T-helper 2 cell treated with Interferon-gamma antibody and Interleukin-4, amounts not matched to agents 100 ng/mL and 5 ng/mL, for 36 hours (primary cell): ENCODE data around the gene SLC9A3. TPM values are rescaled to one million over a fixed set of nuclear protein-coding genes. Genes with fewer than 3 reads are reported as not detected.

Experiments
- intact Hi-C: fragments of 100-400 bp; cut with micrococcal nuclease; formaldehyde crosslinking; loops from one replicate; pipeline ENCODE4 v1.15.1; 2023
- total RNA-seq: library from RNA; stranded (reverse); gene quantifications from 2 replicates; pipeline ENCODE4 v1.2.3, GENCODE V29; 2022

The SLC9A3 gene
- total RNA-seq, 1 donor from 2014 or later = 1.5 TPM

DNA sequence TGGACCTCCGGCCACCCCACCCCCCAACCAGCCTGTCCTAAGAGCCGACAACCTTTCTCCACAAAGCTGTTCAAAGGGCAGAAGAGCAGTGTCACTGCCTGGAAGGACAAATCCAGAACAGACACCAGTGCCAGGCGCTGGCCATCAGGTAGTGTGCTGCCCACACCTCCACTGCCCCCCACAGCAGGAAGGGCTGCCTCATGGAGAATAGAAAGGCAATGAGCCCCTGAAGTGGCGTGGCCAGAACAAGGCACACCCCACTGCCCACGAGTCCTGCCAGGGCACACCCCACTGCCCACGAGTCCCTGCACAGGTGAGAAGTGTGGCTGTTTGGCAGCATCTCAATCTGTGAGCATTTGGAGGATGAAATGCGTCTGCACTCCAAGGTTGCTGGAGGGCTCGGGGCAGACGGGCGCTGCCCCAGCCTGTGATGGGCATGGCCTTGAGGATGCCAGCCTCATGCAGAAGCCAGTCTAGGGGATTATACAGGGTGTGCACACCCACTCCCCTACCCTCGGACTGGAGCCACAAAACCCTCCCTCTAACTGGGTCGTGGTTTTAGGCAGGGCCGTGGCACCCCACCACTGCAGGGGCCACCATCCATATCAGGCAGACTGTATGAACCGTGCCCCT, 2.3 kb upstream of the SLC9A3 start:
- intact Hi-C loops = no loop called here

GRCh38 chr5:525916-526315, 1.7 kb upstream of the SLC9A3 start:
- intact Hi-C loops = no loop called here

- intact Hi-C loops = no loop called here
Measured at GRCh38 chr5:524973-525761, 918 bp upstream of the SLC9A3 start.

- intact Hi-C loops = no loop called here
Measured at GRCh38 chr5:523441-524222, 617 bp downstream of the SLC9A3 start.

- intact Hi-C loops = no loop called here
Measured at GRCh38 chr5:522899-523440, 1.3 kb downstream of the SLC9A3 start.

GRCh38 chr5:522116-522515, 2.1 kb downstream of the SLC9A3 start:
- intact Hi-C loops = no loop called here

DNA sequence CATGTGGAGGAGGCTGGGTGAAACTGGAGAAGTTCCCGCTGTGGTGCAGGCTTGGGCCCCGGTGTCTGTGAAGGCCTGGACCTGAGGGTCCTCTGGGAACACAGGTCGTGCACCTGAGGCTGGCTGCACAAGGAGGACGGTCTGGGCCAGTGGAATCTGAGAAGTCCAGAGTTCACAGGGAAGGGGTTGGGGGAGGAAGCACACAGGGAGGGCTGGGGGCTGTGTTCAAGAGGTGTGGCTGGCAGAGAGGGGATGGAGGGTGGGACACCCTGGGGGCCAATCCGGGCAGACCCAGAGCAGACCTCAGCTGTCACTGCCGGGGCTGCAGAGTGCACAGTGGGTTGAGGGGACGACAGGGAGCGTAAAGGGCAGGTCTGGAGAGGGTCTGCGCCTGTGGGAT, 2.6 kb downstream of the SLC9A3 start:
- intact Hi-C loops = no loop called here

GRCh38 chr5:520850-521226, 3.4 kb downstream of the SLC9A3 start:
- intact Hi-C loops = no loop called here

GRCh38 chr5:520196-520849, 3.9 kb downstream of the SLC9A3 start:
- intact Hi-C loops = no loop called here

GRCh38 chr5:518721-519120, 5.5 kb downstream of the SLC9A3 start:
- intact Hi-C loops = no loop called here

GRCh38 chr5:517535-518100, 6.6 kb downstream of the SLC9A3 start:
- intact Hi-C loops = no loop called here

DNA sequence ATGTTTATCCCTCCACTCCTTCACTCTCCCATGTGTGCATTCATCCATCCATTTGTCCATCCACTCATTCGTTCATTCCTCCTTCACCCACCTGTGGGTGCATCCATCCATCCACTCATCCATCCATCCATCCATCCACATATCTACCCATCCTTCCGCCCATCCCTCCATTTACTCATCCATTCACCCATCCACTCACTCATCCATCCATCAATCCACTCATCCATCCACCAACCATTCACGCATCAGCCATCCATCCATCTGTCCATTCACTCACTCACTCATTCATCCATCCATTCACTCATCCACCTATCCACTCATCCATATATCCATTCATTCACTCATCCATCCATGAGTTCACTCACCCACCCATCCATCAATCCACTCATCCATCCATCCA, 7.3 kb downstream of the SLC9A3 start:
- intact Hi-C loops = no loop called here

DNA sequence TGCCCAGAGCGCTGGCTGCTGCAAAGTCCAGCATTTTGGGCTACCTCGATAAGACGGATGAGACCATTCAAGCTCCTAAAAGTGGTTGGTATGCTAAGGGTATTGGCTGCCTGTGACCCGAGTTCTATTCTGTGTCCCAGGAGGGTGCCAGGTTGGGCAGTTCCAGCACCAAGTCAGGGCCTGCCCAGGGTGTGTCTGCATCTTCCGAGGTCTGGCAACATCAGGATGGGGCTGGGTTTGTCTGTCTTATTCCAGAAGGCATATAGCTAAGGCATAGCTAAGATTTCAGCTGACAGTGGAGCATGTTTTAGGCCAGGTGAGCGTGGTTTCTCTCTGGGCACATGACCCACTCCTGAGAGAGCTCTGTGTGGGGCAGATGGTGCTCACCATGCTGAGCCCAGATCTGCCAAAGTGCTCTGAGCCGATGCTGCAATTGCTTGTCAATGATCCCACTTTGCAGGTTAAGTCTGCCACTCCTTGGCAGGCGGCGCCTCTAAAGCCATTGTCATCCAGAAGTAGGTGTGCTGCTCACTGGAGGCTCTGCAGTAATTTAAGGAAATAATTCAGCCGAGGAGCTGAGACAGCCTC, 7.8 kb downstream of the SLC9A3 start:
- intact Hi-C loops = no loop called here

DNA sequence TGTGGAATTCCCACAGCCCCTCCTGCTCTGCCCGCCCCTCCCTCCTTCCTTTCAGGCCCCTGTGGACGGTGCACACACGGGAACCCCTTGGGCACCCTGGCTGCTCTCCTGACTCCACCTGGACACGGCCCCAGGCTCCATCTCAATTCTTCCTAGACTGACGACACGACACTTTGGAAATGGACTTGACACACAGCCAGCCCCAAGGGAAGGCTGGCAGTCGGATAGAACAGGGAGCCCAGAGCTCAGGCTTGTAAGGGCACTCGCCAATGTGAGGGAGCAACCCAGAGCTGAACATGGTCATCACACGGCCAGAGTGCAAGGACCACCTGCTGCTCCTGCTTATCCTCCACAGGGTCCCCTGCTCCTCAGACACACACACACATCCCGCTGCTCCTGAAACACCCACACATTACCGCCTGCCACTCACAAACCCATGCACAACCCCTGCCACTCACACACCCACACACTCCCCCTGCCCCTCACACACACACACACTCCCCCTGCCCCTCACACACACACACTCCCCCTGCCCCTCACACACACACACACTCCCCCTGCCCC, 8.9 kb downstream of the SLC9A3 start:
- intact Hi-C loops = no loop called here

DNA sequence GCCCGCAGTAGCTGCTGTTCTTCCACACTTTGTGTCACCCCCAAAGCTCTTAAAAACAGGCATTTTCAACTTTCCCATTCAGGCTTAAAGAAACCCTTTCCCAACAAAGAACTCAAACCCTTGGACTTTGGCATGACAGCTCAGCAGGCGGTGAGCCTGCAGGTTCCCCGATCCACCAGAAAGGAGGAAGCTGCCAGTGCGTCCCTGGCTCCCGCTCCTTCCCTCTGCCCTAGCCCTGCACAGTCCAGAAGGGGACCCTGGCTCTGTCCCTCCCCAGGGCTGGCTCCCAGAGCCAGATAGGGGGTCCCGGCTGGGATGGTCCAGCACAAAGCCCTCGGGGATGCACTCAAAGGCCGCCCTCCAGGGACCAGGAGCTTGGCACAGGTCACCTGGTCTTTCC, 9.6 kb downstream of the SLC9A3 start:
- intact Hi-C loops = no loop called here

DNA sequence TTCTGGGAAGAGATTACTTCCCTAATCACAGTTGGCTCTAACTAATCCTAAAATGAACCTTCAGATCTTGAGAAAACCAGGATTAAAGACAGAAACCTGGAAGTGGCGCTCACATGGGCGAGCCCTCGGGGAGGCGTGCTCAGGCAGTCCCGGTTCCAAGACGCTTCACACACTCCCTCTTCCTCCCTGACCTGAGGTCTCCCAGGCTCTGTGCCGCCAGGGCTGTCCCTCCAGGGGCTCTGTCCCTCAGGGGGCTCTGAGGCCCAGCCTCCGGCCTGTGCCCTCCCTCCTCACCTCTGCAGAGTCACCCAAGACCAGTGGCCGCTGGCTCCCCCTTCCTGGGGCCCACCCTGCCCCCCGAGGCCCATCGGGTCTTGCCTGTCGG, 10.2 kb downstream of the SLC9A3 start:
- intact Hi-C loops = no loop called here

GRCh38 chr5:513216-514100, 10.8 kb downstream of the SLC9A3 start:
- intact Hi-C loops = no loop called here

DNA sequence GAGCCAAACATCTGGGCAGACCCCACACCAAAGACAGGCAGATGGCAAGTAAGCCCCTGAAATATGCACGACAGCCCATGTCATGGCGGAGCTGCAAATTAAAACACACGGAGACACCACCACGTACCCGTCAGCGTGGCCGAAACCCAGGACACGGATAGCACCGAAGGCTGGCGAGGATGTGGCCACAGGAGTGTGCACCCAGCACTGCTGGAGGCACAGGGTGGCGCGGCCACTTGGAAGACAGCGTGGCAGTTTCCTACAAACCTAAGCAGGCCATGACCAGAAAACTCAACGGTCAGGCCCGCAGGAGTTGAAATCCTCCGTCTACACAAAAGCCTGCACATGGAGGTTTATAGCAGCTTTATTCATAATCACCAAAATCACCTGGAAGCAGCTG, 12.8 kb downstream of the SLC9A3 start:
- intact Hi-C loops = no loop called here

- intact Hi-C loops = no loop called here
Measured at GRCh38 chr5:510521-510920, 13.7 kb downstream of the SLC9A3 start.
